Measurements from ENCODE around the gene GRIN1.
A peak's percentile ranks its signal among the peaks of the same experiment; 100 is the strongest.

The GRIN1 gene

DNA sequence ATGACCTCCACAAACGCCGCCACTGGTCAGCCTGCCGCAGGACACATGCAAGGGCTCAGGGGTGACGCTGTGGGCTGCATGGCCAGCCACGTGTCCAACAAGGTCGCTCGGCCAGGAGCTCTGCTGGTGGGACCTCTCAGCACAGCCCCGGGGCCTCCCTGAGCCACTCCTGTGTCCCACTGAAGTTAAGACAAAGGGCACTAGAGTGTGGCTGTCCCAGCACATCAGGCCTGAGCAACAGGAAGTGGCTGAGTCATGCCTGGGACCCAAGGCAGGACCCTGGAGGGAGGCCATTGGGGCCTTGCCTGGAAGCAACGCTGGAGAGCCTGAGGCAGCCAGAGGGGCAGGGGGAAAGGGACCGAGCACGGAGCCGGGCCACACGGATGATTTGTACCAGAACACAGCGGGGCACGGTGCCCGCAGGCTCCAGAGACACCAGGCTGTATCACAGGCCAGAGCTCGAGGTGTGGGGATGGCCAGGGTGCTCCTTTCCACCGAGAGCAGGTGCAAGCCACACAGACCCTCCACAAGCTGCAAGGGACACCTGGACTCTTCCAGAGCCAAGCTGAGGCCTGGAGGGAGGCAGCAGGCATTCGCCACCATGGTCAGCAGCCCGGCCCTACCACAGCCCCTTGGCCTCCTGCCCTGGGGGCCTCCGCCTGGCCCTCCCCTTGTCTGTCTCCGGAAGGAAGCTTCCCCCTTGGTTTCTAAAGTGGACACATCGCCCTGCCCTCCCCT is 39.4 kb downstream of the GRIN1 start:
- H3K36me3 ChIP-seq (ENCODE audit: control insufficient read depth in 2 of 2, insufficient read depth in 1 of 2, low read length in 2 of 2), result peaks cover 0 to 59% of the 10 kb centered on the region in 2 experiments; a peak in 2 of 3 replicates
- TF ChIP-seq, protein P1, sequence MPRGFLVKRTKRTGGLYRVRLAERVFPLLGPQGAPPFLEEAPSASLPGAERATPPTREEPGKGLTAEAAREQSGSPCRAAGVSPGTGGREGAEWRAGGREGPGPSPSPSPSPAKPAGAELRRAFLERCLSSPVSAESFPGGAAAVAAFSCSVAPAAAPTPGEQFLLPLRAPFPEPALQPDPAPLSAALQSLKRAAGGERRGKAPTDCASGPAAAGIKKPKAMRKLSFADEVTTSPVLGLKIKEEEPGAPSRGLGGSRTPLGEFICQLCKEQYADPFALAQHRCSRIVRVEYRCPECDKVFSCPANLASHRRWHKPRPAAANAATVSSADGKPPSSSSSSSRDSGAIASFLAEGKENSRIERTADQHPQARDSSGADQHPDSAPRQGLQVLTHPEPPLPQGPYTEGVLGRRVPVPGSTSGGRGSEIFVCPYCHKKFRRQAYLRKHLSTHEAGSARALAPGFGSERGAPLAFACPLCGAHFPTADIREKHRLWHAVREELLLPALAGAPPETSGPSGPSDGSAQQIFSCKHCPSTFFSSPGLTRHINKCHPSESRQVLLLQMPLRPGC (tag by site-specific recombination; IDR thresholded peaks at IDR 0.05), result no peak
- TF ChIP-seq ZNF600 (tag by site-specific recombination; IDR thresholded peaks at IDR 0.05) (no peak), GLIS2 (tag by site-specific recombination; IDR thresholded peaks at IDR 0.05) (peak; percentile 49; the same call in 1 of the 2 replicates), ZNF626 (tag by site-specific recombination; IDR thresholded peaks at IDR 0.05) (no peak), ZNF302 (tag by site-specific recombination; IDR thresholded peaks at IDR 0.05; ENCODE audit: low read depth) (no peak), ZNF155 (tag by site-specific recombination; IDR thresholded peaks at IDR 0.05) (no peak), ZNF146 (tag by site-specific recombination; IDR thresholded peaks at IDR 0.05) (no peak), REPIN1 (tag by site-specific recombination; IDR thresholded peaks at IDR 0.05; ENCODE audit: low read depth) (no peak), ZNF184 (tag by site-specific recombination; IDR thresholded peaks at IDR 0.05) (no peak), SCRT2 (tag by site-specific recombination; IDR thresholded peaks at IDR 0.05) (peak; percentile 61), FEZF1 (tag by site-specific recombination; IDR thresholded peaks at IDR 0.05) (no peak)
- TF ChIP-seq, protein P2, sequence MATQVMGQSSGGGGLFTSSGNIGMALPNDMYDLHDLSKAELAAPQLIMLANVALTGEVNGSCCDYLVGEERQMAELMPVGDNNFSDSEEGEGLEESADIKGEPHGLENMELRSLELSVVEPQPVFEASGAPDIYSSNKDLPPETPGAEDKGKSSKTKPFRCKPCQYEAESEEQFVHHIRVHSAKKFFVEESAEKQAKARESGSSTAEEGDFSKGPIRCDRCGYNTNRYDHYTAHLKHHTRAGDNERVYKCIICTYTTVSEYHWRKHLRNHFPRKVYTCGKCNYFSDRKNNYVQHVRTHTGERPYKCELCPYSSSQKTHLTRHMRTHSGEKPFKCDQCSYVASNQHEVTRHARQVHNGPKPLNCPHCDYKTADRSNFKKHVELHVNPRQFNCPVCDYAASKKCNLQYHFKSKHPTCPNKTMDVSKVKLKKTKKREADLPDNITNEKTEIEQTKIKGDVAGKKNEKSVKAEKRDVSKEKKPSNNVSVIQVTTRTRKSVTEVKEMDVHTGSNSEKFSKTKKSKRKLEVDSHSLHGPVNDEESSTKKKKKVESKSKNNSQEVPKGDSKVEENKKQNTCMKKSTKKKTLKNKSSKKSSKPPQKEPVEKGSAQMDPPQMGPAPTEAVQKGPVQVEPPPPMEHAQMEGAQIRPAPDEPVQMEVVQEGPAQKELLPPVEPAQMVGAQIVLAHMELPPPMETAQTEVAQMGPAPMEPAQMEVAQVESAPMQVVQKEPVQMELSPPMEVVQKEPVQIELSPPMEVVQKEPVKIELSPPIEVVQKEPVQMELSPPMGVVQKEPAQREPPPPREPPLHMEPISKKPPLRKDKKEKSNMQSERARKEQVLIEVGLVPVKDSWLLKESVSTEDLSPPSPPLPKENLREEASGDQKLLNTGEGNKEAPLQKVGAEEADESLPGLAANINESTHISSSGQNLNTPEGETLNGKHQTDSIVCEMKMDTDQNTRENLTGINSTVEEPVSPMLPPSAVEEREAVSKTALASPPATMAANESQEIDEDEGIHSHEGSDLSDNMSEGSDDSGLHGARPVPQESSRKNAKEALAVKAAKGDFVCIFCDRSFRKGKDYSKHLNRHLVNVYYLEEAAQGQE (tag by site-specific recombination; IDR thresholded peaks at IDR 0.05), result peak; percentile 51; the same call in 1 of the 2 replicates
- TF ChIP-seq, protein P3, sequence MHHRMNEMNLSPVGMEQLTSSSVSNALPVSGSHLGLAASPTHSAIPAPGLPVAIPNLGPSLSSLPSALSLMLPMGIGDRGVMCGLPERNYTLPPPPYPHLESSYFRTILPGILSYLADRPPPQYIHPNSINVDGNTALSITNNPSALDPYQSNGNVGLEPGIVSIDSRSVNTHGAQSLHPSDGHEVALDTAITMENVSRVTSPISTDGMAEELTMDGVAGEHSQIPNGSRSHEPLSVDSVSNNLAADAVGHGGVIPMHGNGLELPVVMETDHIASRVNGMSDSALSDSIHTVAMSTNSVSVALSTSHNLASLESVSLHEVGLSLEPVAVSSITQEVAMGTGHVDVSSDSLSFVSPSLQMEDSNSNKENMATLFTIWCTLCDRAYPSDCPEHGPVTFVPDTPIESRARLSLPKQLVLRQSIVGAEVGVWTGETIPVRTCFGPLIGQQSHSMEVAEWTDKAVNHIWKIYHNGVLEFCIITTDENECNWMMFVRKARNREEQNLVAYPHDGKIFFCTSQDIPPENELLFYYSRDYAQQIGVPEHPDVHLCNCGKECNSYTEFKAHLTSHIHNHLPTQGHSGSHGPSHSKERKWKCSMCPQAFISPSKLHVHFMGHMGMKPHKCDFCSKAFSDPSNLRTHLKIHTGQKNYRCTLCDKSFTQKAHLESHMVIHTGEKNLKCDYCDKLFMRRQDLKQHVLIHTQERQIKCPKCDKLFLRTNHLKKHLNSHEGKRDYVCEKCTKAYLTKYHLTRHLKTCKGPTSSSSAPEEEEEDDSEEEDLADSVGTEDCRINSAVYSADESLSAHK (tag by site-specific recombination; IDR thresholded peaks at IDR 0.05), result no peak
- POLR2A ChIA-PET, result interaction anchor here (0.7 to 2.0 kb wide), 4 partner anchors 9 to 62 kb away, joined by 3 to 10 read pairs (median 5); partner anchors contain the start of genes LRRC26 and TUBB4B
- H3K4me1 ChIP-seq (ENCODE audit: control insufficient read depth, insufficient read depth, low read length), result no peaks in the 10 kb centered on the region
- H3K27ac ChIP-seq (ENCODE audit: extremely low read depth, low read depth, low read length), result no peak overlapping the region
- CTCF ChIA-PET, result interaction anchor here (0.6 to 3.1 kb wide), 3 partner anchors 51 to 390 kb away, joined by 3 to 12 read pairs (median 6); no protein-coding TSS in a partner anchor
- no peaks in the 10 kb centered on the region for H3K9me3 ChIP-seq (ENCODE audit: control insufficient read depth, insufficient read depth, low read depth, low read length)
- no peak overlapping the region for H3K4me3 ChIP-seq (ENCODE audit: low read depth, low read length)

DNA sequence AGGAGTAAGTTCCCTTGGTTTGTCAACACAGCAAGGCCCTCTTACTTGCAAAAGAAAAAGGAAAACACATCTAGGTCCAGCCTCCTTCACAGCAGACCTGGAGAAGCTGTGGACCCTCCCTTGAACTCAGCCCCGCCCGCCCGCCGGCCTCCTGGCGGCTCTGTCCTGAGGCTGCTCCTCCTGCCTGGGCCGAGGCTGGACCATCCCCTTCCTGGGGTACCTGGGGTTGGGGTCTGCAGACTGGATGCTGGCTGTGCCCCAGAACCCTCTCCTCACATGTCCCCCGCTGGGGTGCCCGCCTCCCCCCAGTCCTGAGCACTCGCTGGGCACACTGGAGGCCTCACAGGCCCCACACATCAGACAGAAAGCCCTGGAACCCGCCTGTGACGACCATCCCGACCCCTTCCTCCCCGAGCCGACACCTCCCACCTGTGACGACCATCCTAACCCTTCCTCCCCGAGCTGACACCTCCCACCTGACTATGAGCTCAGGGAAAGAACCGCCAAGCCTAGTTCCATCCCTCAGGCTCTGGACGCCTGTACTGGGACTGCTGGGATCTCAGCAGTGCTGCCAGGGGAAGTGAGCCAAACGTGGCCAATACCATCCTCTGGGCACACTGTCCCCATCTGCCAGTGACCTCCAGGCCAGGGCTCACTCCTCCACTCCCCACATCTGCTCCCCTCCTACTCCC is 40.1 kb downstream of the GRIN1 start:
- H3K4me1 ChIP-seq (ENCODE audit: control insufficient read depth, insufficient read depth, low read length), result no peaks in the 10 kb centered on the region
- no peak overlapping the region for H3K27ac ChIP-seq (ENCODE audit: extremely low read depth, low read depth, low read length)
- H3K4me3 ChIP-seq (ENCODE audit: low read depth, low read length), result no peak overlapping the region
- 0 out of 2 replicates have a peak, but pooled peaks have one; percentile 20 for TF ChIP-seq KLF1 (tag by site-specific recombination; IDR thresholded peaks at IDR 0.05)
- TF ChIP-seq, protein P4, sequence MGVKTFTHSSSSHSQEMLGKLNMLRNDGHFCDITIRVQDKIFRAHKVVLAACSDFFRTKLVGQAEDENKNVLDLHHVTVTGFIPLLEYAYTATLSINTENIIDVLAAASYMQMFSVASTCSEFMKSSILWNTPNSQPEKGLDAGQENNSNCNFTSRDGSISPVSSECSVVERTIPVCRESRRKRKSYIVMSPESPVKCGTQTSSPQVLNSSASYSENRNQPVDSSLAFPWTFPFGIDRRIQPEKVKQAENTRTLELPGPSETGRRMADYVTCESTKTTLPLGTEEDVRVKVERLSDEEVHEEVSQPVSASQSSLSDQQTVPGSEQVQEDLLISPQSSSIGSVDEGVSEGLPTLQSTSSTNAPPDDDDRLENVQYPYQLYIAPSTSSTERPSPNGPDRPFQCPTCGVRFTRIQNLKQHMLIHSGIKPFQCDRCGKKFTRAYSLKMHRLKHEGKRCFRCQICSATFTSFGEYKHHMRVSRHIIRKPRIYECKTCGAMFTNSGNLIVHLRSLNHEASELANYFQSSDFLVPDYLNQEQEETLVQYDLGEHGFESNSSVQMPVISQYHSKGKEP (tag by site-specific recombination; IDR thresholded peaks at IDR 0.05), result no peak
- POLR2A ChIA-PET, result interaction anchor here (0.7 to 2.0 kb wide), 2 partner anchors 10 to 11 kb away, joined by 3 to 6 read pairs; partner anchors contain the start of gene LRRC26
- H3K36me3 ChIP-seq (ENCODE audit: control insufficient read depth in 2 of 2, insufficient read depth in 1 of 2, low read length in 2 of 2), result peaks cover 0 to 65% of the 10 kb centered on the region in 2 experiments; a peak in 2 of 3 replicates
- CTCF ChIA-PET, result interaction anchor here (0.6 kb wide), 1 partner anchor 390 kb away, joined by 3 read pairs; no protein-coding TSS in a partner anchor
- no peaks in the 10 kb centered on the region for H3K9me3 ChIP-seq (ENCODE audit: control insufficient read depth, insufficient read depth, low read depth, low read length)

Measured in HEK293 (cell line).